Measurements from ENCODE around the gene SYT10. TPM values are rescaled to one million over a fixed set of nuclear protein-coding genes. Genes with fewer than 3 reads are reported as not detected.
A peak's percentile ranks its signal among the peaks of the same experiment; 100 is the strongest.
"Not testable (repeated sequence)": the region's sequence is repeated elsewhere in the genome, so short reads cannot be mapped to it uniquely, and the experiment has no call there.

SYT10 gene
- total RNA-seq, 3 donors from 2014 or later, result not detected

DNA sequence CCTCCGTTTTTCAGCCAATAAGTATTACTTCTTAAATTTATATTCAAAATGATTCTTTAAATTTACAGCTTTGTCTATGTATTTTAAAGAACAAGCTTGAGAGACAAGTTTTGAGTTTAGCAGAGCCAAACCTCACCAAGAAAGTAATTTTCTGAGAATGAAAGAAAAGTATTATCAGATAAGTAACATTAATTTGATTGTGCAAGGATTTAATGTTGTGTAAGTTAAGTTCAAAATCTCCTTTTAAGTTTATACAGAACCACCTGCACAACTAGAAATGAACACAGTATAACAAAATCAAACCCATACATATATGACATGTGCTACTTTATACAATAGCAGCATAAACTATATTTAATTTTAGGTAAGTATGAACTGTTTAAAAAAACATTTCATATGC lies 63.5 kb downstream of the SYT10 start:
- H3K4me3 ChIP-seq, result no peak overlapping the region
- H3K4me1 ChIP-seq, result no peaks in the 10 kb centered on the region
- intact Hi-C loops (cut with DNase I; ENCODE audit: low total_unique reads), result no loop called here
- no peaks in the 10 kb centered on the region for H3K27me3 ChIP-seq
- no peak overlapping the region for H3K27ac ChIP-seq
- no peaks in the 10 kb centered on the region for H3K36me3 ChIP-seq
- H3K9me3 ChIP-seq, result no peaks in the 10 kb centered on the region
- TF ChIP-seq, protein P1, sequence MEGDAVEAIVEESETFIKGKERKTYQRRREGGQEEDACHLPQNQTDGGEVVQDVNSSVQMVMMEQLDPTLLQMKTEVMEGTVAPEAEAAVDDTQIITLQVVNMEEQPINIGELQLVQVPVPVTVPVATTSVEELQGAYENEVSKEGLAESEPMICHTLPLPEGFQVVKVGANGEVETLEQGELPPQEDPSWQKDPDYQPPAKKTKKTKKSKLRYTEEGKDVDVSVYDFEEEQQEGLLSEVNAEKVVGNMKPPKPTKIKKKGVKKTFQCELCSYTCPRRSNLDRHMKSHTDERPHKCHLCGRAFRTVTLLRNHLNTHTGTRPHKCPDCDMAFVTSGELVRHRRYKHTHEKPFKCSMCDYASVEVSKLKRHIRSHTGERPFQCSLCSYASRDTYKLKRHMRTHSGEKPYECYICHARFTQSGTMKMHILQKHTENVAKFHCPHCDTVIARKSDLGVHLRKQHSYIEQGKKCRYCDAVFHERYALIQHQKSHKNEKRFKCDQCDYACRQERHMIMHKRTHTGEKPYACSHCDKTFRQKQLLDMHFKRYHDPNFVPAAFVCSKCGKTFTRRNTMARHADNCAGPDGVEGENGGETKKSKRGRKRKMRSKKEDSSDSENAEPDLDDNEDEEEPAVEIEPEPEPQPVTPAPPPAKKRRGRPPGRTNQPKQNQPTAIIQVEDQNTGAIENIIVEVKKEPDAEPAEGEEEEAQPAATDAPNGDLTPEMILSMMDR (IDR thresholded peaks at IDR 0.05), result no peak
- TF ChIP-seq POLR2AphosphoS5 (IDR thresholded peaks at IDR 0.05) (no peak), POLR2A (IDR thresholded peaks at IDR 0.05) (no peak)
- DNase-seq (ENCODE audit: low spot score in 2 of 2), result no peak

DNA sequence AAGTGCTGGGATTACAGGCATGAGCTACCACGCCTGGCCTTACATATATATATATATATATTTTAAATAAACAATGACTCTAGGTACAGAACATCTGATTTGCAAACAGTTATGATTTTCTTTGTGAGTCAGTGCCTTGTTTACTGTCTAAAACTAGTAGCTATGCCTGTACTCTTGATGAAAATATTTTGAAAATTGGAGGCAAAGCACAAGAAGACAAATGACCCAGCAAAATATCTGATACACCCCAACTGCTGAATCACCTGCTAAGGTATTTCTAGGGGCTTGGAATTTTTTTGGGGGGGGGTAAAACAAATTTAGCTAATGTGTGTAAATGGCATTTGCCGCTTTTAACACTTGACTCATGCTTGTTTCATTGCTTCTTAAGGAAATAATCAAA lies 69.3 kb downstream of the SYT10 start:
- Histone ChIP-seq H3K27ac (no peak overlapping the region), H3K4me3 (no peak overlapping the region), H3K36me3 (no peaks in the 10 kb centered on the region), H3K27me3 (no peaks in the 10 kb centered on the region), H3K9me3 (no peaks in the 10 kb centered on the region), H3K4me1 (no peaks in the 10 kb centered on the region)
- TF ChIP-seq, protein P1 (IDR thresholded peaks at IDR 0.05), result no peak
- no peak for TF ChIP-seq POLR2A (IDR thresholded peaks at IDR 0.05)
- intact Hi-C loops (cut with DNase I; ENCODE audit: low total_unique reads), result loop anchor here (5.0 kb wide), 1 partner anchor 1022 kb away; no protein-coding TSS in a partner anchor
- no peak for DNase-seq (ENCODE audit: low spot score in 2 of 2)

DNA sequence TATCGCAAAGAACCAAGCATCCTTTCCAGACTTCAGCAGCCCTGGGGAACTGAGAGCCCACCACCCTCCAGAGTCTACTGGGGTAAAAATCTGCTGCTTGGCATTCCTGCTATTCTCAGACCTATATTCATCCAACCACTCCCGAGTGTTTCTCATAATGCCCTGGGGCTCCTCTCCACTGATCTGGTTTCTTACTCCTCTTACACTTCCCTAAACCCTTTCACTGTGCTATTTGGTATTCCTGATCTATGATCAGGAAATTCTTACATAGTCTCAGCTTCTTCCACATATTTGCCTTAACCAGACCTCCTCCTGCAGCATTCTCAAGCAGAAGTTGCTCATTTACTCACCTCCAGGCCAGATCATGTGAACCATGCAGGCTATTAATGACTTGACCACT lies 82.4 kb downstream of the SYT10 start:
- Histone ChIP-seq H3K9me3 (no peaks in the 10 kb centered on the region), H3K27me3 (no peaks in the 10 kb centered on the region), H3K27ac (no peak overlapping the region), H3K4me1 (no peaks in the 10 kb centered on the region), H3K36me3 (no peaks in the 10 kb centered on the region), H3K4me3 (no peak overlapping the region)
- TF ChIP-seq POLR2A (IDR thresholded peaks at IDR 0.05) (no peak), POLR2AphosphoS5 (IDR thresholded peaks at IDR 0.05) (no peak)
- TF ChIP-seq, protein P1 (IDR thresholded peaks at IDR 0.05), result no peak
- DNase-seq (ENCODE audit: low spot score in 2 of 2), result no peak
- intact Hi-C loops (cut with DNase I; ENCODE audit: low total_unique reads), result no loop called here

DNA sequence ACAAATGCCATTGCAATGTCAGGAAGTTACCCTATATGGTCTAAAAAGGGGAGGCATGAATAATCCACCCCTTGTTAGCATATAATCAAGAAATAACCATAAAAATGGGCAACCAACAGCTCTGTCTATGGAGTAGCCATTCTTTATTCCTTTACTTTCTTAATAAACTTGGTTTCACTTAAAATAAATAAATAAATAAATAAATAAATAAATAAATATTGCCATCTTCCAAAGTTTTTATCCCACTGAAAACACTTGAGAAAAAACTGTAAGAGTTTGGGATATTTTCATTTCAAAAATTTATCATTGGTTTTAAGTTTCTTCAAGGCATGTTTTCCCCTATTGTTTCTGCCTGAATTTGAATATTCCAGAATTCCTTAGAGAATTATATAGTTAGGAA lies 89.8 kb downstream of the SYT10 start:
- Histone ChIP-seq H3K27me3 (no peaks in the 10 kb centered on the region), H3K9me3 (no peaks in the 10 kb centered on the region), H3K4me3 (no peak overlapping the region), H3K27ac (no peak overlapping the region), H3K36me3 (no peaks in the 10 kb centered on the region), H3K4me1 (no peaks in the 10 kb centered on the region)
- intact Hi-C loops (cut with DNase I; ENCODE audit: low total_unique reads), result no loop called here
- TF ChIP-seq POLR2A (IDR thresholded peaks at IDR 0.05) (no peak), POLR2AphosphoS5 (IDR thresholded peaks at IDR 0.05) (no peak)
- DNase-seq (ENCODE audit: low spot score in 2 of 2), result no peak

DNA sequence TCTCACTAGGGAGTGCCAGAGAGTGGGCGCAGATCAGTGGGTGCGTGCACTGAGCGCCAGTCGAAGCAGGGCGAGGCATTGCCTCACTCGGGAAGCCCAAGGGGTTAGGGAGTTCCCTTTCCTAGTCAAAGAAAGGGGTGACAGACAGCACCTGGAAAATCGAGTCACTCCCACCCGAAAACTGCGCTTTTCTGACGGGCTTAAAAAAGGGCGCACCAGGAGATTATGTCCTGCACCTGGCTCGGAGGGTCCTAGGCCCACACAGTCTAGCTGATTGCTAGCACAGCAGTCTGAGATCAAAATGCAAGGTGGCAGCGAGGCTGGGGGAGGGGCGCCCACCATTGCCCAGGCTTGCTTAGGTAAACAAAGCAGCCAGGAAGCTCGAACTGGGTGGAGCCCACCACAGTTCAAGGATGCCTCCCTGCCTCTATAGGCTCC lies 107.6 kb downstream of the SYT10 start:
- DNase-seq (ENCODE audit: low spot score in 2 of 2); H3K27me3 ChIP-seq; H3K36me3 ChIP-seq; H3K4me1 ChIP-seq; H3K9me3 ChIP-seq; H3K27ac ChIP-seq; H3K4me3 ChIP-seq; intact Hi-C loops (cut with DNase I; ENCODE audit: low total_unique reads): not testable (repeated sequence)

DNA sequence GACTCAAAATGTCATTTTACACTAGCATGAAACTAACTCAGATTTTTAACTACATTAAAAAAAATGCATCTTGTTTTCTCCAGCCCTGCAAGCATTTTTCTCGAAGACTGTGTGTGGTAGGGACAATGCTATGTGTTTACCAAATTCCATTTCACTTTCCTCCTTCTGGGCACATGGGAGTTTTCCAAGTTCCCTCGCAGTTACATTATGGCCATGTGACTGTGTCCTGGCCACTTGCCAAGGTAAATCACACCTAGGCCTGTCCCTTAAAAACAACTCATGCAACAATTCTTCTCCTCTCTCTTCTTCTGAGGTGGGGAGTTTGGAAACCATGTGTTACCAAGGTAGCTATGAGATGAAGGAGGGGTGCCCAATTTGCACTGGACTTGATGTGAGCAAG lies 108.7 kb downstream of the SYT10 start:
- Histone ChIP-seq H3K36me3 (no peaks in the 10 kb centered on the region), H3K9me3 (no peaks in the 10 kb centered on the region), H3K27ac (no peak overlapping the region), H3K4me1 (no peaks in the 10 kb centered on the region), H3K4me3 (no peak overlapping the region), H3K27me3 (no peaks in the 10 kb centered on the region)
- intact Hi-C loops (cut with DNase I; ENCODE audit: low total_unique reads), result no loop called here
- peak in 1 of 2 donors; percentile 23 for DNase-seq (ENCODE audit: low spot score in 2 of 2)
- TF ChIP-seq, protein P1 (IDR thresholded peaks at IDR 0.05), result no peak
- TF ChIP-seq POLR2AphosphoS5 (IDR thresholded peaks at IDR 0.05), result no peak
- no peak for TF ChIP-seq POLR2A (IDR thresholded peaks at IDR 0.05)
